Raji (cell line): ENCODE measurements around the gene MAN1C1.

Source experiments
- POLR2A ChIP-seq: IDR thresholded peaks from 2 replicates; pipeline ENCODE4 v1.6.1; 2011; ENCODE audit warnings: low read depth, low read length, control low read depth; ENCODE audit not compliant: insufficient read depth

MAN1C1 gene

DNA sequence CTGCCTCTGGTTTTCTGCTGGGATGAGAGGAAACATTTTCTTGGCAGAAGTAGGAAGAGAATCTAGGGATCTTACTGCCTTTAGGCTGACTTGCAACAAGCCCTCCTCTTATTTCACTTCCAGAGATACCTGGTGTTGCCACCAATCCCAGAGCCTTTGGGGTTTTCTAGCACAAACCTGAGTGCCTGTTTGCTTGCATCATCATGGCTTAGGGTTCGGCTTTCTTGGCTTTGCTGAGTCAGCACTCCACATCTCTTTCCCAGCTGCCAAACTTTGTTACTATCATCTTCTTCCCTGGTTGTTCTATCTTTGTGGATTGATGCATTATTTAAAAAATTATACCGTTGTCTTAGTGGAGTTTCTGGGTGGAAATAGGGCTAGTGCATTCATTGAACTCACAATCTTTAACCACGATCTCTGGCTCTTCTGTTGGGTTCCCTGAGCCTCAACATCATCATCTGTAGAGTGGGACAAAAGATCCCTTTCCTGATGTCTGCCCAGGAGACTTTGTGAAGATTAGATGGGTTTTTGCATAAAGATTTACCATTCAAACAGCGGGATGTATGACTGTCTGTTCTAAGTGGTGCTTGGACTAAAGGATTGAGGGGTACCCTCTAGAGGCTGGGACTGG, 106.8 kb downstream of the MAN1C1 start:
- no peak for TF ChIP-seq POLR2A

DNA sequence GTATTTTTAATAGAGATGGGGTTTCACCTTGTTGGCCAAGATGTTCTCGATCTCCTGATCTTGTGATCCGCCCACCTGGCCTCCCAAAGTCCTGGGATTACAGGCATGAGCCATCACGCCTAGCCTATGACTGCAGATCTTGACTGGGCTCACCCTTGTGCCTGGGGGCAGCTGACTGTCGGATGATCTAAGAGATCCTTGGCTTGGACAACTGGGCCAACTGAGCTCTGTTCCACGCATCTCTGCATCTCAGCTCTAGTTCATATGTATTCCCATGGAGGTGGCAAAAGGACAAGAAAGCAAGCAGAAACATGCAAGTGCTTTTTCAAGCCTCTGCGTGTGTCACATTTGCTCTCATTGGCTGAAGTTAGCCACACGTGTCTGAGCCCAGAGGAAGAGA, 107.6 kb downstream of the MAN1C1 start:
- no peak for TF ChIP-seq POLR2A

GRCh38 chr1:25724966-25725365, 108.4 kb downstream of the MAN1C1 start:
- no peak for TF ChIP-seq POLR2A

- TF ChIP-seq POLR2A, result no peak
These were observed 108.9 kb downstream of the MAN1C1 start for GRCh38 chr1:25725482-25725881.

DNA sequence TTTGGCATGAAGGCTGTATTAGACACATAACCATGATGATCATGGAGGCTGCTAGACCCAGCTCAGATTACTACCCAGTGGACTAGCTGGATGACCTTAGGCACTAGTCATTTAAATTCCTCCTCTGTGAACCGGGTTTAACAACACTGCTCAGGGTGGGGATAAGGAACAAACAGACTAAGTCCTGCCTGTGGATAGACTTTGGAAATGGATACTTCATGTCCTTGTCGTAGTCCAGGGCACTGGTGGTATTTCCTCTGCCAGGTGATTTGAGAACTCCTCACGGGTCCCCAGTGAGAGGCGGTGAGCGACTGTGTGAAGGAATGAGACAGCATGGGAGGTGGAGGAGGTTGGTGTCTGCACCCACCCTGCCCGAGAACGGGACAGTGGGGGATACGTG, 110.5 kb downstream of the MAN1C1 start:
- TF ChIP-seq POLR2A, result no peak

DNA sequence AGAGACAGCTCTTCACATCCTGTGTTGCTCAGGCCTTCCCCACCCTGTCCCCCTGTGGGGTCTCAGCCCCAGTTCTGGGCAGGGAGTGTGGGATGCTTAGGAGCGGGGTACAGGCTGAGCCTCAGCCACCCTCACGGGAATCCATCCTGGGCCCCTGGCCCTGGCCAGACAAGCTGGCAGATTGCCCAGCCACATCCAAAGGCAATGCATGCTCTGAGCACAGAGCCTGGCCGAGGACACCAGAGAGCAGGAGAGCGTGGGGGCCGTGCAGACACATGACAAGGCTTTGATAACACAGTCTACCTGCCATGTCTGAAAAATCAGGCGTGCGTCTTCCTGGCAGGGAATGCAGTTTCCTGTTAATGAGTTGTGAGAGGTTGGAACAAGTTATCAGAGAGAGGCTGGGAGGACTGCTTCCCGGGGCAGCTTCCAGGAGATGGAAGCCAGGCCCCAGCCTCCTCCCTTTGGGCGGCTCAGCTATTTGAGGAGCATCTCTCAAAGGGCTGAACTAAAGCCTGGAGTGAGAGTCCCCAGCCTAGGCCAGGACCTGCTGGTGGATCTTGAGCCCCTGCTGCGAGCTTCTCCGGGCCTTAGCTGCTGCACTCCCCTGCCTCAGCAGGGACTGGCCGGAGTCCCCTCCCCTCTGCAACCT, 111.2 kb downstream of the MAN1C1 start:
- no peak for TF ChIP-seq POLR2A

- no peak for TF ChIP-seq POLR2A
These were observed 111.8 kb downstream of the MAN1C1 start for GRCh38 chr1:25728301-25728935.

GRCh38 chr1:25729045-25729444, 112.5 kb downstream of the MAN1C1 start:
- TF ChIP-seq POLR2A, result no peak

DNA sequence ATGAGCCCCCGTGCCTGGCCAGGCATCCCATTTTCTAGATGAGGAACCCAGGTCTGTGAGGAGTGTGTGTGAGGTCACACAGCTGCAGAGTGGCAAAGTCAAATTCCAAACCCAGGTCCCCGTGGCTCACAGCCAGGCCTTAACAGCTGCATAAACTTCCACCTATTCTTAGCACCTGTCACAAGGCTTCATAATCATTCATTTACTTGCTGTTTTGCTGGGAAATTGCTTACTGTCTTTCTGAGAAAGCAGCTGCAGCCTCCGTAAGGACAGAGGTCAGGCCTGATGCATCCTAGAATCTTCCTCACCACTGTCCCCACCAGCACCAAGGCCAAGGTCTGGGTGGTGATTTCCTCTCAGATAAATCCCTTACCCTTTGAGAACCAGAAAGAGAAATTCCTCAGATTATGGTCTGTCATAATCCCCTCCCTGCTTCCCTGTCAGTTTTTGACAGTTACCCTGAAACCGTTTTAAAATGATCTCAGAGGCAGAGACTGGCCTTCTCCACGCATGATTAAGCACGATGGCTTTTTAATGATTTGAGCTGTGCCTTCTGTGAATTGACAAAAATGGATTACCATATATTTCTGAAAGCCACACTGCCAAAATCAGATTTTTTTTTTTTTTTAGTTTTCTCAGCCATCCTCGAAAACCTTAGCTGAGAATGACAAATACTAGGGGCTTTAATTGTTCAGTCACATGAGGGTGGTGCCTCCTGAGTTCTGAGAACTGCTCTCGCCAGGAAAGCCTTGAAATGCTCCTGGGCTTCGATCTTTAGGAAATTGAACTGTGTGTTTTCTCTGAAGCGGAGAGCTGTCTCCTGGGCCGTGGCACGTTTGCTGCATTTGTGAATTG, 113.4 kb downstream of the MAN1C1 start:
- no peak for TF ChIP-seq POLR2A

- no peak for TF ChIP-seq POLR2A
These were observed 114.6 kb downstream of the MAN1C1 start for GRCh38 chr1:25731148-25731547.

DNA sequence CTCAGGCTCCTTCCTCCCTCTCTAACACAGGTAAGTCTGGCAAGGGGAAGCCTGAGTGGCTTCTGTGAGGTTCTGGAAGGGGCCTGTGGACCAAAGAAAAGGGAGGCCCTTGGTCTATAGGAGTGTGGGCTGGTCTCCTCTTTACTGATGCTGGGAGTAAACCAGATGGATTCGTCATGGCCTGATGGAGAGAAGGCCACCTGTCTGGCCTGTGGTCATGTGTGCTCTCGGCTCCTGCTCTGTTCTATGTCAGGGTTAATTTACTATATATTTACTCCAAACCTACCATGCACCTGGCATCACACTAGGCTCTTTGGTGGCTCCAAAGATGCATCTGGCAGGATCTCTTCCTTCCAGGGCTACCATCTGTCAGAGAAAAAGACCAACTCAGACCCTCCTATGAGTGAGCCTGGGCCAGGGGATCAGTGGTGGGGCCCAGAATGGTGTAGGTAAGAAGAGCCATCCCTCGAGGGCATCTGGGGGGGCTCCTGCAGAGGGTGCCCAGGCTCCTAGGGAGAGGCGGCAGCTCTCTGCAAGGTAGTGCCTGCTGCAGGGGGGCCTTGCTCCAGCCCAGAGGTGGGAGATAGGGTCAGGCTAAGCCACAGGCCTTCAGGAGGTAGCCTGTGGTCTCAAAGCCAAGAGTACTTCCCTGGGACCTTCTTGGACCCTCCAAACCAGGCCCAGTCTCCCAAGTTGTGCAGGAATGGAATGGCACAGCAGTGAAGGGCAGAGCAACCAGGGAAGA, 115.2 kb downstream of the MAN1C1 start:
- TF ChIP-seq POLR2A, result no peak

DNA sequence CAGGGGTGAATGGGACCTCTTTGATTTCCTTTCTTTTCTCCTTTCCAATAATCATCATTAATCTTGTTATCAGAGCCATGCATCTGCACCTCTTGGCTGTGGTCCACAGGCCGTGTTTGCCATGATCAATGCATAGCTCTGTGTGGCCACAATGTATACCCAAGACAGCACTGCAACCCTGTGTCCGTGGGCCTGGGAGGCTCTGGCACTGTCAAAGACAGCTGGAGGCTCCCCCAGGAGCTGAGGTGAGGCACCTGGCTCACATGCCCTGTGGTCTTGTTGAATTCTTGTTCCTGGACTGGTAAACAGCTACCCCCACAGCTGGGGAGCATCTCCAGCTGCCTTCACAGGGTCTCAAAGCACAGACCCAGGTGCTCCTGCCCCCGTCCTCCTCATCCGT, 116.2 kb downstream of the MAN1C1 start:
- no peak for TF ChIP-seq POLR2A

DNA sequence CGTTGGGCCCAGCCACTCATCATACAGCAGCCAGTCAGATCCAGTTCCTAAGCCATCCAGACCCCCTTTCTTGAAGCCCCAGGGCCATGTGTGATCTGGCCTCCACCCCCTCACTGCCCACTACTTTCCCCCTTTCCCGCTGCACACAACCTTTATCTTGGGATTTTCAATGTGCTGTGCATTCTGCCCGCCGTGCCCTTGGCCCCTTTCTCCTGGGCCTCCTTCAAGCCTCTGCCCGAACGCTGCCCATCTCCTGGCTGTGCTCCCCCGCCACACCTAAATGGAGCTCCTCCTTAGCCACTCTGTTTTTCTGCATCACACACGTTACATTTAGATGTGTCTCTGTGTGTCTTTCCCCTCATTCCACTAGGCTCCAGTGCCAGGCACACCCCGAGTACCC, 116.7 kb downstream of the MAN1C1 start:
- TF ChIP-seq POLR2A, result no peak

- no peak for TF ChIP-seq POLR2A
These were observed 119.5 kb downstream of the MAN1C1 start for GRCh38 chr1:25735956-25736529.
